Measurements from ENCODE around the gene GP1BB.

GRCh38 chr22:19758896-19759426 lies 35.6 kb downstream of the GP1BB start:
- TF ChIP-seq, protein P1, sequence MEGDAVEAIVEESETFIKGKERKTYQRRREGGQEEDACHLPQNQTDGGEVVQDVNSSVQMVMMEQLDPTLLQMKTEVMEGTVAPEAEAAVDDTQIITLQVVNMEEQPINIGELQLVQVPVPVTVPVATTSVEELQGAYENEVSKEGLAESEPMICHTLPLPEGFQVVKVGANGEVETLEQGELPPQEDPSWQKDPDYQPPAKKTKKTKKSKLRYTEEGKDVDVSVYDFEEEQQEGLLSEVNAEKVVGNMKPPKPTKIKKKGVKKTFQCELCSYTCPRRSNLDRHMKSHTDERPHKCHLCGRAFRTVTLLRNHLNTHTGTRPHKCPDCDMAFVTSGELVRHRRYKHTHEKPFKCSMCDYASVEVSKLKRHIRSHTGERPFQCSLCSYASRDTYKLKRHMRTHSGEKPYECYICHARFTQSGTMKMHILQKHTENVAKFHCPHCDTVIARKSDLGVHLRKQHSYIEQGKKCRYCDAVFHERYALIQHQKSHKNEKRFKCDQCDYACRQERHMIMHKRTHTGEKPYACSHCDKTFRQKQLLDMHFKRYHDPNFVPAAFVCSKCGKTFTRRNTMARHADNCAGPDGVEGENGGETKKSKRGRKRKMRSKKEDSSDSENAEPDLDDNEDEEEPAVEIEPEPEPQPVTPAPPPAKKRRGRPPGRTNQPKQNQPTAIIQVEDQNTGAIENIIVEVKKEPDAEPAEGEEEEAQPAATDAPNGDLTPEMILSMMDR (IDR thresholded peaks at IDR 0.05): no peak
- no peak for TF ChIP-seq POLR2A (IDR thresholded peaks at IDR 0.05)
